Measurements from ENCODE around the gene GSTO1.

GSTO1 gene

GRCh38 chr10:104268713-104269645, 14.3 kb downstream of the GSTO1 start, which contains the start of gene GSTO2:
Gene GSTO2, plus strand, starts transcription at chr10:104269184. Its CDS starts 5,732 bp downstream, at chr10:104274916.
- no peaks in the 10 kb centered on the region for H3K27me3 ChIP-seq (ENCODE audit: insufficient read depth, poor library complexity, severe bottlenecking)
- no peak for TF ChIP-seq CTCF (IDR thresholded peaks at IDR 0.05; ENCODE audit: poor library complexity, severe bottlenecking)
- H3K4me3 ChIP-seq (ENCODE audit: severe bottlenecking) = peak within 1 kb of the TSS; percentile 76
- peak within 1 kb of the TSS; percentile 40 for H3K27ac ChIP-seq (ENCODE audit: poor library complexity, severe bottlenecking)
- H3K36me3 ChIP-seq (ENCODE audit: low read depth) = peaks cover 42% of the 10 kb centered on the region
- no peaks in the 10 kb centered on the region for H3K9me3 ChIP-seq (ENCODE audit: severe bottlenecking)
- DNase-seq (ENCODE audit: low spot score) = peak; percentile 100
- ATAC-seq (ENCODE audit: low read depth) = peak; percentile 99
- H3K4me1 ChIP-seq (ENCODE audit: insufficient read depth, poor library complexity, severe bottlenecking) = no peaks in the 10 kb centered on the region

GRCh38 chr10:104273286-104273685, 18.6 kb downstream of the GSTO1 start:
- Histone ChIP-seq H3K27me3 (ENCODE audit: insufficient read depth, poor library complexity, severe bottlenecking) (no peaks in the 10 kb centered on the region), H3K27ac (ENCODE audit: poor library complexity, severe bottlenecking) (no peak overlapping the region), H3K4me3 (ENCODE audit: severe bottlenecking) (no peak overlapping the region), H3K4me1 (ENCODE audit: insufficient read depth, poor library complexity, severe bottlenecking) (peaks cover 7% of the 10 kb centered on the region), H3K36me3 (ENCODE audit: low read depth) (peaks cover 11% of the 10 kb centered on the region), H3K9me3 (ENCODE audit: severe bottlenecking) (no peaks in the 10 kb centered on the region)
- DNase-seq (ENCODE audit: low spot score) = no peak
- no peak for ATAC-seq (ENCODE audit: low read depth)
- TF ChIP-seq CTCF (IDR thresholded peaks at IDR 0.05; ENCODE audit: poor library complexity, severe bottlenecking) = no peak

GRCh38 chr10:104273899-104274575, 19.3 kb downstream of the GSTO1 start:
- H3K27ac ChIP-seq (ENCODE audit: poor library complexity, severe bottlenecking) = no peak overlapping the region
- H3K4me3 ChIP-seq (ENCODE audit: severe bottlenecking) = no peak overlapping the region
- H3K27me3 ChIP-seq (ENCODE audit: insufficient read depth, poor library complexity, severe bottlenecking) = no peaks in the 10 kb centered on the region
- peaks cover 18% of the 10 kb centered on the region for H3K36me3 ChIP-seq (ENCODE audit: low read depth)
- no peak for TF ChIP-seq CTCF (IDR thresholded peaks at IDR 0.05; ENCODE audit: poor library complexity, severe bottlenecking)
- H3K4me1 ChIP-seq (ENCODE audit: insufficient read depth, poor library complexity, severe bottlenecking) = peaks cover 7% of the 10 kb centered on the region
- DNase-seq (ENCODE audit: low spot score) (no peak), ATAC-seq (ENCODE audit: low read depth) (no peak)
- no peaks in the 10 kb centered on the region for H3K9me3 ChIP-seq (ENCODE audit: severe bottlenecking)

- Histone ChIP-seq H3K36me3 (ENCODE audit: low read depth) (peaks cover 27% of the 10 kb centered on the region), H3K27me3 (ENCODE audit: insufficient read depth, poor library complexity, severe bottlenecking) (no peaks in the 10 kb centered on the region), H3K27ac (ENCODE audit: poor library complexity, severe bottlenecking) (peak overlapping the region; percentile 33), H3K4me1 (ENCODE audit: insufficient read depth, poor library complexity, severe bottlenecking) (peaks cover 7% of the 10 kb centered on the region), H3K4me3 (ENCODE audit: severe bottlenecking) (peak overlapping the region; percentile 56), H3K9me3 (ENCODE audit: severe bottlenecking) (no peaks in the 10 kb centered on the region)
- DNase-seq (ENCODE audit: low spot score) (peak; percentile 69), ATAC-seq (ENCODE audit: low read depth) (peak; percentile 90)
- TF ChIP-seq CTCF (IDR thresholded peaks at IDR 0.05; ENCODE audit: poor library complexity, severe bottlenecking) = peak; percentile 95
Observed at GRCh38 chr10:104274762-104275721, 20.4 kb downstream of the GSTO1 start.
